ENCODE data around the gene RTL5.

Gene RTL5

GRCh38 chrX:72124540-72125201 lies 7.0 kb downstream of the RTL5 start:
- no peak for TF ChIP-seq GATA3 (IDR thresholded peaks at IDR 0.05; ENCODE audit: low read depth, low read length)
- no peak for TF ChIP-seq GATA2 (IDR thresholded peaks at IDR 0.05; ENCODE audit: low read depth, low read length)

GRCh38 chrX:72123471-72124185 lies 8.1 kb downstream of the RTL5 start:
- TF ChIP-seq GATA3 (IDR thresholded peaks at IDR 0.05; ENCODE audit: low read depth, low read length): no peak
- TF ChIP-seq GATA2 (IDR thresholded peaks at IDR 0.05; ENCODE audit: low read depth, low read length): no peak

- TF ChIP-seq GATA2 (IDR thresholded peaks at IDR 0.05; ENCODE audit: low read depth, low read length) (no peak), GATA3 (IDR thresholded peaks at IDR 0.05; ENCODE audit: low read depth, low read length) (no peak)
Observed at GRCh38 chrX:72122621-72123337, 8.9 kb downstream of the RTL5 start.

- TF ChIP-seq GATA3 (IDR thresholded peaks at IDR 0.05; ENCODE audit: low read depth, low read length): no peak
- TF ChIP-seq GATA2 (IDR thresholded peaks at IDR 0.05; ENCODE audit: low read depth, low read length): no peak
Observed at GRCh38 chrX:72121383-72121782, 10.3 kb downstream of the RTL5 start.

- TF ChIP-seq GATA3 (IDR thresholded peaks at IDR 0.05; ENCODE audit: low read depth, low read length): no peak
- no peak for TF ChIP-seq GATA2 (IDR thresholded peaks at IDR 0.05; ENCODE audit: low read depth, low read length)
Observed at GRCh38 chrX:72120837-72121236, 10.9 kb downstream of the RTL5 start.

GRCh38 chrX:72117636-72118210 lies 14.0 kb downstream of the RTL5 start:
- TF ChIP-seq GATA3 (IDR thresholded peaks at IDR 0.05; ENCODE audit: low read depth, low read length) (no peak), GATA2 (IDR thresholded peaks at IDR 0.05; ENCODE audit: low read depth, low read length) (no peak)

- TF ChIP-seq GATA3 (IDR thresholded peaks at IDR 0.05; ENCODE audit: low read depth, low read length): peak; percentile 56; the same call in 1 of the 2 replicates
- peak; percentile 90 for TF ChIP-seq GATA2 (IDR thresholded peaks at IDR 0.05; ENCODE audit: low read depth, low read length)
Observed at GRCh38 chrX:72115380-72115779, 16.3 kb downstream of the RTL5 start.

- TF ChIP-seq GATA2 (IDR thresholded peaks at IDR 0.05; ENCODE audit: low read depth, low read length) (no peak), GATA3 (IDR thresholded peaks at IDR 0.05; ENCODE audit: low read depth, low read length) (no peak)
Observed at GRCh38 chrX:72114807-72115206, 16.9 kb downstream of the RTL5 start.

GRCh38 chrX:72114306-72114705 lies 17.4 kb downstream of the RTL5 start:
- TF ChIP-seq GATA2 (IDR thresholded peaks at IDR 0.05; ENCODE audit: low read depth, low read length): no peak
- no peak for TF ChIP-seq GATA3 (IDR thresholded peaks at IDR 0.05; ENCODE audit: low read depth, low read length)

GRCh38 chrX:72113461-72113860 lies 18.3 kb downstream of the RTL5 start:
- no peak for TF ChIP-seq GATA3 (IDR thresholded peaks at IDR 0.05; ENCODE audit: low read depth, low read length)
- no peak for TF ChIP-seq GATA2 (IDR thresholded peaks at IDR 0.05; ENCODE audit: low read depth, low read length)

- TF ChIP-seq GATA2 (IDR thresholded peaks at IDR 0.05; ENCODE audit: low read depth, low read length): no peak
- no peak for TF ChIP-seq GATA3 (IDR thresholded peaks at IDR 0.05; ENCODE audit: low read depth, low read length)
Observed at GRCh38 chrX:72110876-72111708, 20.6 kb downstream of the RTL5 start.

- TF ChIP-seq GATA2 (IDR thresholded peaks at IDR 0.05; ENCODE audit: low read depth, low read length) (no peak), GATA3 (IDR thresholded peaks at IDR 0.05; ENCODE audit: low read depth, low read length) (no peak)
Observed at GRCh38 chrX:72110051-72110875, 21.5 kb downstream of the RTL5 start.

- TF ChIP-seq GATA3 (IDR thresholded peaks at IDR 0.05; ENCODE audit: low read depth, low read length) (no peak), GATA2 (IDR thresholded peaks at IDR 0.05; ENCODE audit: low read depth, low read length) (no peak)
Observed at GRCh38 chrX:72108666-72109065, 23.0 kb downstream of the RTL5 start.

All from SH-SY5Y (cell line).